ENCODE data around the gene FARP1. TPM values are rescaled to one million over a fixed set of nuclear protein-coding genes. Genes with fewer than 3 reads are reported as not detected.

The FARP1 gene
- total RNA-seq, 1 donor from 2014 or later = 110 TPM

GRCh38 chr13:98309569-98310335 is 166.9 kb downstream of the FARP1 start:
- intact Hi-C loops (cut with DNase I) = no loop called here

DNA sequence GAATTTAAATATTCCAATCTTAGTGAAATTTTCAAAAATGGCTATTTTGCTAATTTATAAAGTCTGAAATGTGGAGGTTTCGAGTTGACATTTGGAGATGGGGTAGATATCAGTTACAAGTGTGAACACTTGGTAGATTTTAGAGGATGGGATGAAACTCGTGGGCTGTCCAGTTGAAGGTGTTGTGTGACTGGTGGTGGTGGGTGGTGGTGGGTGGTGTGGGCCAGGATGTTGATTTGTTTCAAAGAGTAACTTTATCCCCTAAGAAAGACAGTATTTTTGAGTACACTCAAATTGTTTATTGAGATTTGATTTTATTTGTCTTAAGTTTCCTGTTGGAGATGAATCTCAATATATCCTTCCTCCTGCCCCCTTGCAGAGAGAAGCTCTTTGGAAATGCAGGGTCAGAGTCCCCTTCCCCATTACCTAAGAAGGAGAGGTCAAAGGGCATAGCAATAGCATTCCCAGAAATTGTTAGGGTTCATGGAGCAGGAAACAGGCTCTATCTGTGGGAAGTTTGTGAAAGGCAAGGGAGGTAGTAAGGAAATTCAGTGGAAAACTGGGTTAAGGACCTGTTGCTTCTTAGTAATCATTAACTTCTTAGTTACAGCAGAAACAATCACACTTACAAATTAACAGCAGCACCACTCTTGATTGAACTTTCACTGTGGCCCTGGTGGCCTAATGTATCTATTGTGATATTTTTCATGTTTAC is 167.7 kb downstream of the FARP1 start:
- ATAC-seq = no peak
- no peaks in the 10 kb centered on the region for H3K9me3 ChIP-seq
- H3K4me1 ChIP-seq = peaks cover 43% of the 10 kb centered on the region
- no peak overlapping the region for H3K27ac ChIP-seq
- intact Hi-C loops (cut with DNase I) = no loop called here
- TF ChIP-seq CTCF (IDR thresholded peaks at IDR 0.05) = no peak
- no peaks in the 10 kb centered on the region for H3K36me3 ChIP-seq
- H3K4me3 ChIP-seq = no peak overlapping the region
- H3K27me3 ChIP-seq (ENCODE audit: low read depth) = no peaks in the 10 kb centered on the region
- no peak for DNase-seq

More at GRCh38 chr13:98309569-98310335, 166.9 kb downstream of the FARP1 start:
- H3K27me3 ChIP-seq (ENCODE audit: low read depth) = no peaks in the 10 kb centered on the region
- H3K36me3 ChIP-seq = no peaks in the 10 kb centered on the region
- H3K27ac ChIP-seq = no peak overlapping the region
- H3K4me1 ChIP-seq = peaks cover 36% of the 10 kb centered on the region
- no peaks in the 10 kb centered on the region for H3K9me3 ChIP-seq
- no peak for TF ChIP-seq CTCF (IDR thresholded peaks at IDR 0.05)
- no peak overlapping the region for H3K4me3 ChIP-seq
- DNase-seq (no peak), ATAC-seq (no peak)

GRCh38 chr13:98311200-98311548 is 168.3 kb downstream of the FARP1 start:
- no peak for TF ChIP-seq CTCF (IDR thresholded peaks at IDR 0.05)
- Histone ChIP-seq H3K27ac (no peak overlapping the region), H3K4me1 (peaks cover 47% of the 10 kb centered on the region), H3K27me3 (ENCODE audit: low read depth) (no peaks in the 10 kb centered on the region), H3K9me3 (no peaks in the 10 kb centered on the region), H3K36me3 (no peaks in the 10 kb centered on the region), H3K4me3 (no peak overlapping the region)
- DNase-seq = no peak
- no peak for ATAC-seq
- intact Hi-C loops (cut with DNase I) = no loop called here

DNA sequence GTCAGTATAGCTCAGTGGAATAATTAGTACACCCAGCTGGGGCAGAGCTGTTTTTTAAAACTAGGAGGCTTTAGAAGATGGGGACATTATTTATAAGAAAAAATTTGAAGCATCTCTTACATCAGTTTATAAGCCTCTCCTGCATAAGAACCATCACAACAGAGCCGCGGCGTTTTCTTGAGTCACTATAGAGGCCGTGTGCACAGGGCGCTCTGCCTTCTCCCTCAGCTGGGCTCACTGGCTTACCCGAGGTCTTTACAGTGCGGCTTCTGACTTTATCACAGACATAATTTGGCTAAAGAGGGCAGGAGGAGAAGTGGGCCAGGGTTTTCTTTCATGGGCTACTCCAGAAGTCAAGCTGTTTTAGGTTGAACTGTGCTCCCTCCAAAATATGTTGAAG is 169.7 kb downstream of the FARP1 start:
- no peak for TF ChIP-seq CTCF (IDR thresholded peaks at IDR 0.05)
- no peaks in the 10 kb centered on the region for H3K9me3 ChIP-seq
- H3K4me1 ChIP-seq = peaks cover 40% of the 10 kb centered on the region
- ATAC-seq = no peak
- intact Hi-C loops (cut with DNase I) = no loop called here
- H3K27me3 ChIP-seq (ENCODE audit: low read depth) = no peaks in the 10 kb centered on the region
- no peaks in the 10 kb centered on the region for H3K36me3 ChIP-seq
- no peak overlapping the region for H3K4me3 ChIP-seq
- DNase-seq = no peak
- no peak overlapping the region for H3K27ac ChIP-seq

DNA sequence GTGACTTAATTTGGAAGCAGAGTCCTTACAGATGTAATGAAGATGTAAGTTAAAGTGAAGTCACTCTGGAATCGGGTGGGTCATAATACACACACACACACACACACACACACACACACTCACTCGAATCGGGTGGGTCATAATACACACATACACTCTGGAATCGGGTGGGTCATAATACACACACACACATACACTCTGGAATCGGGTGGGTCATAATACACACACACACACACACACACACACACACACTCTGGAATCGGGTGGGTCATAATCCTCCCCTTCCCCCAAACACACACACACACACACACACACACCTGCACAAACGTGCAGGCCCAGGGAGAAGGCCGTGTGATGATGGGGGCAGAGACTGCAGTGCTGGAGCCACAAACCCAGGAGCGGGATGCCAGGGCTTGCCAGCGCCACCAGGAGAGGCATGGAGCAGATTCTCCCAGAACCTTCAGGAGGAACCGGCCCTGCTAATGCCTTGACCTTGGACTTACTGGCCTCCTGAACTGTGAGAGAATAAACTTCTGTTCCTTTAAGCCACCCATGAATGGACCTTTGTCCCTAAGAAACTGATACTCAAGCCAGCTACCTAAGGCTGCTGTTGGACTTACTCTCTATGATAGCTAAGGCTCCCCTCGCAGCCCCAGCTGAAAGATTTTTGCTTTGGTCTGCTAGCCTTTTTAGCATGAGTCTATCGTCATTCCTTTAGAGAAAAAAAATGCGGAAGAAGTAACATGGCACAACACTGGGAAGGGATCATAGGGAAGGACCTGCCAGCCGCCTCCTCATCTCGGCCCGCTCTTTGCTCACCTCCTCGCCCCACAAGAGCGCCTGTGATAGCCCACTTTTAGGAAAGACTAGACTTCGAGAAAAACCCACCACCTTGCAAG is 170.4 kb downstream of the FARP1 start:
- H3K4me1 ChIP-seq = peaks cover 34% of the 10 kb centered on the region
- intact Hi-C loops (cut with DNase I) = no loop called here
- H3K36me3 ChIP-seq = no peaks in the 10 kb centered on the region
- H3K4me3 ChIP-seq = no peak overlapping the region
- no peaks in the 10 kb centered on the region for H3K9me3 ChIP-seq
- ATAC-seq = no peak
- no peak for TF ChIP-seq CTCF (IDR thresholded peaks at IDR 0.05)
- no peaks in the 10 kb centered on the region for H3K27me3 ChIP-seq (ENCODE audit: low read depth)
- no peak for DNase-seq
- no peak overlapping the region for H3K27ac ChIP-seq

Data from lower lobe of right lung (tissue), 2 donors.